OCI-LY1 (cell line): ENCODE data around the gene HIBADH.
"Not testable (repeated sequence)": the region's sequence is repeated elsewhere in the genome, so short reads cannot be mapped to it uniquely, and the experiment has no call there.

Experiments used
- H2AFZ ChIP-seq: fragments of 200-600 bp; sonication (generic), shearing (Covaris generic); 2 replicates; pipeline ENCODE4 v1.6.0; 2014; ENCODE audit warnings: antibody characterized with exemption, mild to moderate bottlenecking, low read length
- H3F3A ChIP-seq: fragments of 200-600 bp; sonication (generic), shearing (Covaris generic); 2 replicates; pipeline ENCODE4 v1.6.0; 2014; ENCODE audit warnings: mild to moderate bottlenecking, antibody characterized with exemption, low read length, moderate library complexity; ENCODE audit not compliant: insufficient read depth
- H3K27ac ChIP-seq: fragments of 200-600 bp; sonication (generic); 2 replicates; pipeline ENCODE4 v1.5.1; 2014; ENCODE audit warnings: low read length, mixed run types, mild to moderate bottlenecking, low read depth; ENCODE audit not compliant: poor library complexity, severe bottlenecking
- H3K27me3 ChIP-seq: fragments of 200-600 bp; sonication (generic); 2 replicates; pipeline ENCODE4 v1.6.0; 2014; ENCODE audit warnings: antibody characterized with exemption, mild to moderate bottlenecking, low read length, moderate library complexity; ENCODE audit not compliant: insufficient read depth
- H3K36me3 ChIP-seq: fragments of 200-600 bp; sonication (generic); 2 replicates; pipeline ENCODE4 v1.6.1; 2014; ENCODE audit warnings: mild to moderate bottlenecking, antibody characterized with exemption, low read length, moderate library complexity, mixed read lengths; ENCODE audit not compliant: insufficient read depth
- H3K4me1 ChIP-seq: fragments of 200-600 bp; sonication (generic); 2 replicates; pipeline ENCODE4 v1.5.1; 2014; ENCODE audit warnings: mild to moderate bottlenecking, low read length, moderate library complexity; ENCODE audit not compliant: insufficient read depth, severe bottlenecking
- H3K4me2 ChIP-seq: fragments of 200-600 bp; sonication (generic), shearing (Covaris generic); 2 replicates; pipeline ENCODE4 v1.6.1; 2014; ENCODE audit warnings: low read length
- H3K4me3 ChIP-seq: fragments of 200-600 bp; sonication (generic); 2 replicates; pipeline ENCODE4 v1.5.1; 2014; ENCODE audit warnings: low read length, low read depth, mild to moderate bottlenecking, mixed read lengths; ENCODE audit not compliant: poor library complexity, severe bottlenecking
- H3K79me2 ChIP-seq: fragments of 200-600 bp; shearing (Covaris generic); 2 replicates; pipeline ENCODE4 v1.6.1; 2016; ENCODE audit warnings: mixed run types, low read length, mixed read lengths; ENCODE audit not compliant: insufficient read depth
- H3K9ac ChIP-seq: fragments of 200-600 bp; sonication (generic), shearing (Covaris generic); 2 replicates; pipeline ENCODE4 v1.6.1; 2014; ENCODE audit warnings: mild to moderate bottlenecking, low read length, mixed read lengths
- H3K9me2 ChIP-seq: fragments of 200-600 bp; sonication (generic), shearing (Covaris generic); 2 replicates; pipeline ENCODE4 v1.6.1; 2014; ENCODE audit warnings: low read depth, mild to moderate bottlenecking, low read length, mixed read lengths
- H3K9me3 ChIP-seq: fragments of 200-600 bp; shearing (Covaris generic); 2 replicates; pipeline ENCODE4 v1.6.1; 2014; ENCODE audit warnings: low read length, mixed read lengths
- H4K20me1 ChIP-seq: fragments of 200-600 bp; sonication (generic), shearing (Covaris generic); 2 replicates; pipeline ENCODE4 v1.6.0; 2016; ENCODE audit warnings: mild to moderate bottlenecking, low read length; ENCODE audit not compliant: insufficient read depth
- EZH2 ChIP-seq: fragments of 200-600 bp; sonication (generic), shearing (Covaris generic); IDR thresholded peaks from 2 replicates; pipeline ENCODE4 v1.8.0; 2017; ENCODE audit warnings: borderline replicate concordance, mixed run types, mild to moderate bottlenecking, antibody characterized with exemption, low read length, moderate library complexity, mixed read lengths
- TF ChIP-seq, protein P1 (sequence below): fragments of 200-600 bp; sonication (generic), shearing (Covaris generic); IDR thresholded peaks from 2 replicates; pipeline ENCODE4 v1.5.1; 2017; ENCODE audit warnings: mild to moderate bottlenecking, antibody characterized with exemption, low read length, moderate library complexity, mixed read lengths

HIBADH gene

DNA sequence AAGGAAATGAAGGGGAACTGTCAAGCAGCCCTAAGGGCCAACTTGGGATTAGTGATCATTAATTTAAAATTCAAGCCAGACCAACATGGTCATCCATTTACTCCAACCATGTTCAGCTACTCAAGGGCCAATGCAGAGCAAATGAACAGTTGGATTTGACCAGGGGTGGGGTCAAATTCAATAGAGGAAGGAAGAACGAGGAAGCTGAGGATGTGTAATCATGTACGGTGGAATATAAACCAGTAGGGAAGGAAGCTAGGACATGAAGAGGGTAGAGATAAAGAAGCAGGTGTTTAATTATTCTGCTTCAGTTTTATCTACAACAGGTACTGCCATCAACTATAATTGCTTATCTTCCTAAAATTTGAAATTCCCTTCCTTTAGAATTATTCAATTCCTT, 81.6 kb downstream of the HIBADH start:
- TF ChIP-seq, protein P1, sequence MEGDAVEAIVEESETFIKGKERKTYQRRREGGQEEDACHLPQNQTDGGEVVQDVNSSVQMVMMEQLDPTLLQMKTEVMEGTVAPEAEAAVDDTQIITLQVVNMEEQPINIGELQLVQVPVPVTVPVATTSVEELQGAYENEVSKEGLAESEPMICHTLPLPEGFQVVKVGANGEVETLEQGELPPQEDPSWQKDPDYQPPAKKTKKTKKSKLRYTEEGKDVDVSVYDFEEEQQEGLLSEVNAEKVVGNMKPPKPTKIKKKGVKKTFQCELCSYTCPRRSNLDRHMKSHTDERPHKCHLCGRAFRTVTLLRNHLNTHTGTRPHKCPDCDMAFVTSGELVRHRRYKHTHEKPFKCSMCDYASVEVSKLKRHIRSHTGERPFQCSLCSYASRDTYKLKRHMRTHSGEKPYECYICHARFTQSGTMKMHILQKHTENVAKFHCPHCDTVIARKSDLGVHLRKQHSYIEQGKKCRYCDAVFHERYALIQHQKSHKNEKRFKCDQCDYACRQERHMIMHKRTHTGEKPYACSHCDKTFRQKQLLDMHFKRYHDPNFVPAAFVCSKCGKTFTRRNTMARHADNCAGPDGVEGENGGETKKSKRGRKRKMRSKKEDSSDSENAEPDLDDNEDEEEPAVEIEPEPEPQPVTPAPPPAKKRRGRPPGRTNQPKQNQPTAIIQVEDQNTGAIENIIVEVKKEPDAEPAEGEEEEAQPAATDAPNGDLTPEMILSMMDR: no peak
- no peak for TF ChIP-seq EZH2
- H3K9ac ChIP-seq: no peak overlapping the region
- no peak overlapping the region for H3K4me3 ChIP-seq
- no peaks in the 10 kb centered on the region for H3K27me3 ChIP-seq
- H3K9me3 ChIP-seq: no peaks in the 10 kb centered on the region
- no peaks in the 10 kb centered on the region for H3F3A ChIP-seq
- H3K79me2 ChIP-seq: no peaks in the 10 kb centered on the region
- H3K36me3 ChIP-seq: peaks cover 6% of the 10 kb centered on the region; the same call in 1 of the 2 replicates
- no peaks in the 10 kb centered on the region for H3K9me2 ChIP-seq
- peaks cover 14% of the 10 kb centered on the region for H3K4me1 ChIP-seq
- no peak overlapping the region for H2AFZ ChIP-seq
- H3K4me2 ChIP-seq: no peak overlapping the region
- no peaks in the 10 kb centered on the region for H4K20me1 ChIP-seq
- no peak overlapping the region for H3K27ac ChIP-seq

DNA sequence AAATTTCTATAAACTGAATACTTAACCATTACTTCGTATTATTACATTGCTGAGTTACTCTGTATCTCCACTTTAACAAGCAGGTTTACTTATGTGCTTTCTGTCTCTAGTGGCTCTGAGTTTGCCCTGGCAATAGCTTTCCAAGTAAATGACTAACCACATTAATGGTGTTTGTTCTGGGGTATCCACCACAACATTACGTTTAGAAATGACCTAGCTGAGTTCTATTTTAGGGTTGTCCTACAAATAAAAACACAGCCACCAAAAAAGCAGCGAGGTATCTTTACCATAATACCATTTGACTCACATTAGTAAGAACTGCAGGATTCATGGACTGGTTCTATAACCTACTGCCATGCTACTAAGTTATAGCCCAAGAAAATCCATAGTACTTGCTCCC, 83.1 kb downstream of the HIBADH start:
- H3F3A ChIP-seq: no peaks in the 10 kb centered on the region
- H3K4me3 ChIP-seq: no peak overlapping the region
- H3K9ac ChIP-seq: no peak overlapping the region
- H4K20me1 ChIP-seq: no peaks in the 10 kb centered on the region
- H3K4me1 ChIP-seq: peaks cover 9% of the 10 kb centered on the region
- no peak overlapping the region for H3K4me2 ChIP-seq
- no peak overlapping the region for H2AFZ ChIP-seq
- no peaks in the 10 kb centered on the region for H3K27me3 ChIP-seq
- no peak overlapping the region for H3K27ac ChIP-seq
- H3K9me2 ChIP-seq: no peaks in the 10 kb centered on the region
- H3K36me3 ChIP-seq: no peaks in the 10 kb centered on the region
- no peaks in the 10 kb centered on the region for H3K9me3 ChIP-seq
- TF ChIP-seq, protein P1: no peak
- no peaks in the 10 kb centered on the region for H3K79me2 ChIP-seq

DNA sequence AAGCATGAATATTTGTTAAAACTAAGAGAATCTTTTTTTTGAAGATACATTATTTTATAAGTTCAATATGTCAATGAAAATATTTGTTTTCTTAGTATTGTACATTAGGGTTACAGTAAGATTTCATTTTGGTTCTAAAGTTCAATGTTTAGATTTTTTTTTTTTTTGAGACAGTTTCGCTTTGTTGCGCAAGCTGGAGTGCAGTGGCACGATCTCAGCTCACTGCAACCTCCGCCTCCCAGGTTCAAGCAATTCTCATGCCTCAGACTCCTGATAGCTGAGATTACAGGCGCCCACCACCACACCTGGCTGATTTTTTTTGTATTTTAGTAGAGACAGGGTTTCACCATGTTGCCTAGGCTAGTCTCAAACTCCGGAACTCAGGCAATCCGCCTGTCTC, 84.5 kb downstream of the HIBADH start:
- H3F3A ChIP-seq, H3K9me3 ChIP-seq, H2AFZ ChIP-seq, H3K27ac ChIP-seq, H3K9me2 ChIP-seq, H3K4me3 ChIP-seq, H3K36me3 ChIP-seq, H3K4me2 ChIP-seq, H3K27me3 ChIP-seq, H3K9ac ChIP-seq, H4K20me1 ChIP-seq, H3K4me1 ChIP-seq, H3K79me2 ChIP-seq: not testable (repeated sequence)

DNA sequence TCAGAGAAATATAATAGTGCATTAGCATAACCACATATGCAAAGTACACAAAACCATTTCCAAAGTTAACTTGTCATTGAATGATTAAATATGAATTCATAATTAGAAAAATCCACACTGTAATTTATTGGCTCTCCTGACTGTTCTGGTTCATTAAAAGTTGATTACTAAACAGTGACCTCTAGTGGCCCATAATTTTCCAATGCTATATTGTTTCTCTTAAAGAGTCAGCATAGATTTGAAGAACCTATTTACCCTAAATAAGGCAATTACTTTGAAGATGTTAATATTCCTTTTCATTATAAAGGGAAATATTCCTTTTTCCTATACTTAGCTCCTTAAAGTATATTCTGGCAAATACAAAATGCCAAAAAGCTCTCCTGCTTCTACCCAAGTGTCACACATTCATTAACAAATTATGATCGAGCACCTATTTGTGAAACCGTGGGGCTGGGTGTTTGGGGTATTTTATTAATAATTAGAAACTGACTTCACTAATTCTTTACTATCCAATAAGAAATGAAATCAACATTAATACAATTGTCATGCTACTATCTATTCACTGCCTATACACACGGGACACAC, 86.2 kb downstream of the HIBADH start:
- Histone ChIP-seq H3K9me2 (no peaks in the 10 kb centered on the region), H3K79me2 (no peaks in the 10 kb centered on the region), H3K27me3 (no peaks in the 10 kb centered on the region), H2AFZ (no peak overlapping the region), H3K9me3 (no peaks in the 10 kb centered on the region), H3K4me2 (no peak overlapping the region), H3K4me3 (no peak overlapping the region), H3K27ac (no peak overlapping the region), H3K36me3 (no peaks in the 10 kb centered on the region), H3K9ac (no peak overlapping the region), H4K20me1 (no peaks in the 10 kb centered on the region), H3F3A (no peaks in the 10 kb centered on the region), H3K4me1 (peaks cover 9% of the 10 kb centered on the region)
- TF ChIP-seq EZH2: no peak
- TF ChIP-seq, protein P1: peak; percentile 85
